GM12873 (cell line): ENCODE measurements around the gene TIE1.
A peak's percentile ranks its signal among the peaks of the same experiment; 100 is the strongest.

ENCODE experiments used
- CTCF ChIP-seq: IDR thresholded peaks from 2 replicates; pipeline ENCODE4 v1.5.1; 2012; ENCODE audit warnings: low read depth, mild to moderate bottlenecking, moderate library complexity, low read length, control low read depth; ENCODE audit not compliant: insufficient read depth; ENCODE audit errors: missing control alignments

TIE1 gene

GRCh38 chr1:43315481-43315880 is 14.7 kb downstream of the TIE1 start:
- TF ChIP-seq CTCF, result no peak

DNA sequence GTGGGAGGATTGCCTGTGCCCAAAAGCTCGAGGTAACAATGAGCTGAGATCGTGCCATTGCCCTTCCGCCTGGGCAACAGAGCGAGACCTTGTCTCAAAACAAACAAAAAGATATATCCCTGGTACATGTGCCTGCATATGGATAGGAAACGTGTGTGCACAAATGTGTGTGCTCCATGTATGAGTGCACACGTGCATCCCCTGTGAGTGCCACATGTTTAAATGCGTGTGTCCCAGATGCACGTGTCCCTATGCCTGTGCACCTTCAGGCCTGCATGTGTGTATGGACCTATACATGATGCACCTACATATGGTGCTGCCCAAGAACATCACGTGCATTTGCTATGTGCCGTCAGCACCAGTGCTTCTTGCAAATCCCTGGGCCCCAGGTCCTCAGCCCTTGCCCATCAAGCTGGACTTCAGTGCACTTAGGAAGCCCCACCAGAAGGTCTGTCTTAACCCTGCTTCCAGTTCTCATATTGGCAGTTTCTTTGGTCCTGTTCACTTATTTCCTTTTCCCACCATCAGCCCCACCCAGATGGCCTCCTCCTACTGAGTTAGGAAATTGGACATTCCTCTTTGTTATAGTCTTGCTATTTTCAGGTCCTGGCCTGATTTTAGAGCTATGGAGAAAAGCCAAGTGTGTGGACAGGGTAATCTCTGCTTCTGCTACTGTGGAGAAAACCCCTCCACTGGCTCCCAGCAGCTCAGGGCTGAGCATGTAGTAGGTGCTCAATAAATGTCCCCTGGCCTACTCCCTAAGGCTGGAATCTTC is 15.4 kb downstream of the TIE1 start:
- no peak for TF ChIP-seq CTCF

DNA sequence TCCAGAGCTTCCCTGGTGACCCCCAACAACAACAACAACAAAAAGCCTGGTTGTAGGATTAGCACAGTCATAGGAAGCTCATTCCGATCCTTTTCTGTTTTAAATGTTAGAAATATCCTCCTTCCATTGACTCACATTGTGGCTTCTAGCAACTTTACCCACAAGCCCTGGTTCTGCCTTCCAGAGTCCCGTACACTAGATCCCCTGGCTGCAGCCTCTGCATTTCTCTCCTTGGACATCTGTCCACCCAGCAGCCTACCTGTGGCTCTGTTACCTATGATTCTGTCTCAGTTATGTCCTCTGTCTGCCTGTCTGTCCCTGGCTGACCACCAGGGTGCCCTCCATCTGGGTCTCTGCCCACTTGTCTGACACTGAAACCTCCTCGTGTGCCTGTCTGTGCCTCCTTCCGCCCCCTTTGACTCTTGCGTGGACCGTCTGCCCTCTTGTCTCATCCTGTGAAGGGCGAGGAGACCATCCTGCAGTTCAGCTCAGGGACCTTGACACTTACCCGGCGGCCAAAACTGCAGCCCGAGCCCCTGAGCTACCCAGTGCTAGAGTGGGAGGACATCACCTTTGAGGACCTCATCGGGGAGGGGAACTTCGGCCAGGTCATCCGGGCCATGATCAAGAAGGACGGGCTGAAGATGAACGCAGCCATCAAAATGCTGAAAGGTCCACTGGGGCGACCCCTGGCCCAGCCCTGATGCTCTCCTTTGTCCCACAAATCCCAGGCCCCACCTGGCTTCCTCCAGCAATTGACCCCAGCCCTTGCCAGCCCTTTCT is 16.1 kb downstream of the TIE1 start:
- TF ChIP-seq CTCF, result peak; percentile 25

- no peak for TF ChIP-seq CTCF
Observed at GRCh38 chr1:43317817-43318471, 17.2 kb downstream of the TIE1 start.

GRCh38 chr1:43318831-43319230 is 18.0 kb downstream of the TIE1 start:
- no peak for TF ChIP-seq CTCF

DNA sequence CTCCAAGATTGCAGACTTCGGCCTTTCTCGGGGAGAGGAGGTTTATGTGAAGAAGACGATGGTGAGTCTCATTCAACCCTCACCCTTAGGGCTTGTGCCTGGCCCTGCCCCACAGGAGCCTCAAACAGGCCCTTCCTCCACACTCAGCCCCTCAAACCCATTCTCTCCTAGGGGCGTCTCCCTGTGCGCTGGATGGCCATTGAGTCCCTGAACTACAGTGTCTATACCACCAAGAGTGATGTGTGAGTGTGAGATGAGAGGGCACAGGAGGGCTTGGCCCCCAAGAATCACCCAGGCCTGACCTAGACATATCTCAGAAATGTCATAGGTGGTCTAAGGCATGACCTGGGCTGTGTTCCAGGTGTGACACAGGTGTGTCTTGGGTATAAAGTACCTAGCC is 18.5 kb downstream of the TIE1 start:
- TF ChIP-seq CTCF, result no peak

- TF ChIP-seq CTCF, result no peak
Observed at GRCh38 chr1:43319766-43320165, 19.0 kb downstream of the TIE1 start.
